K562 (cell line): ENCODE measurements around the gene GAK. TPM values are rescaled to one million over a fixed set of nuclear protein-coding genes. Genes with fewer than 3 reads are reported as not detected.

Source experiments
- CBX3 ChIP-seq, 2 experiments: IDR thresholded peaks; 1 replicate in 1 of 2; 2 replicates in 1 of 2; pipeline ENCODE4 v1.6.1; 2012; ENCODE audit warnings: inconsistent platforms in 2 of 2, low read length in 2 of 2, borderline replicate concordance in 1 of 2, control low read depth in 1 of 2
- FOSL1 ChIP-seq: fragments of 200-800 bp; sonication (Bioruptor generic); conservative IDR thresholded peaks from 2 replicates; pipeline ENCODE4 v1.6.1; 2016; ENCODE audit warnings: missing genetic modification characterization, missing compliant biosample characterization
- GATAD2B ChIP-seq: fragments of 450-650 bp; IDR thresholded peaks from 2 replicates; pipeline ENCODE4 v1.6.1; 2017; ENCODE audit warnings: mild to moderate bottlenecking, borderline replicate concordance
- KAT8 ChIP-seq: fragments of 450-650 bp; IDR thresholded peaks from 2 replicates; pipeline ENCODE4 v1.6.1; 2016; ENCODE audit warnings: low read depth, mild to moderate bottlenecking
- SMAD4 ChIP-seq: fragments of 250-450 bp; sonication (Bioruptor Pico); conservative IDR thresholded peaks from 2 replicates; pipeline ENCODE4 v1.8.0; 2021; ENCODE audit warnings: inconsistent platforms, mild to moderate bottlenecking, moderate library complexity
- YBX1 ChIP-seq: fragments of 450-650 bp; IDR thresholded peaks from 2 replicates; pipeline ENCODE4 v1.7.1; 2016; ENCODE audit warnings: mild to moderate bottlenecking
- polyA plus RNA-seq, 8 experiments: library from polyadenylated mRNA; depleted of rRNA in 4 of 8; stranded (reverse) in 5 of 8; unstranded in 3 of 8; fragments of >200 nt; fragmentation: Nextera tagmentation in 2 of 8; fragmentation: Illumina TruSeq in 1 of 8; extraction: Ambion mirVana in 2 of 8; extraction: Trizol in 1 of 8; gene quantifications; 2 replicates each; pipeline versions ENCODE4 v1.2.1 to v1.2.3, GENCODE V29; 2011 to 2014; ENCODE audit warnings: inconsistent platforms in 1 of 8, missing spikeins in 1 of 8
- total RNA-seq, 7 experiments: library from RNA; depleted of rRNA in 6 of 7; stranded (reverse); fragments of >200 nt in 6 of 7; fragmentation: Illumina TruSeq in 2 of 7; extraction: Trizol in 2 of 7; gene quantifications; 2 replicates each; pipeline versions ENCODE4 v1.2.1 to v1.2.3, GENCODE V29; 2011 to 2021; ENCODE audit warnings: low replicate concordance in 1 of 7
- TF ChIP-seq, protein P1 (sequence below): fragments of 450-650 bp; formaldehyde crosslinking; IDR thresholded peaks from 2 replicates; pipeline ENCODE4 v1.4.0; 2022; ENCODE audit warnings: missing genetic modification characterization
- TF ChIP-seq, protein P2 (sequence below), 2 experiments: fragments of 450-650 bp in 1 of 2; sonication (generic) in 1 of 2; formaldehyde crosslinking in 1 of 2; IDR thresholded peaks; 2 replicates each; pipeline versions ENCODE4 v1.7.1 to v1.9.0; 2016 to 2022; ENCODE audit warnings: inconsistent platforms in 1 of 2, mild to moderate bottlenecking in 1 of 2, missing genetic modification reagents in 1 of 2

GAK gene
- total and polyA plus RNA-seq, 9 of the 15 experiments (the other 6 are each of a cell fraction or from before 2014, with no cell fraction given) = 1.3 to 102 (median 16.2) TPM

DNA sequence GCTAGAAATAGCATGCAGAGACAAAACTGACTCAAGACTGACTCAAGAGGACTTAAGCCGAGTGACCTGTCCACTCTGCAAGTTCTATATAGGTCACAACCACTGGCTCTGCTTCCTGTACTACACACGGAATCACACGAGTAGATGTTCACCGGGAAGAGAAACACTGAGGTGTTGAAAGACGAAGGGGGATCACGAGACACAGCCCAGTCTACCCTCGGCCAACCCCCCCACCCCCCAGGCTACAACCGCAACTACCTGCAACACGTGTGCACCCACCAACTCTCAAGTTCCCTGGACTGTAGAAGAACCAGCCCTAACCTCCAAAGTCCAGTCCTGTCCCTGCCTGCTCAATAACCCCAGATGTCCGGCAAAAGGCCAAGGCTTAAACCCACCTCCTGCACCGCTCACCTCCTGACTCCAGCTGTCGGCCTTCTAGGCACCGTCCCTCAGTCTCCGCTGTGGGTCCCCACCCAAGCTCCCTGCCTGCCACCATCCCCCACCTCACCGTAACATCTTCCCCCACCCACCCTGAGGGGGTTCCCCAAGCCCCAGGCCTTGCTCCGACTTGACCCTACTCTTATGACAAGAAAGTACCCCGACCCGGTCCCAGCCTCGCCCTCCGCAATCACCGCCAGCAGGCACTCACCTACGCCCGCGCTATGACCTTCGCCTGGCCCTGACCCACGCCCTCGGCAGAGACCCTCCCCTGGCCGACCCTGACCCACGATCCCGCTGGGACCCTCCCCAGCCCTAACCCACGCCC is 739 bp downstream of the GAK start (continued):
- TF ChIP-seq, protein P1, sequence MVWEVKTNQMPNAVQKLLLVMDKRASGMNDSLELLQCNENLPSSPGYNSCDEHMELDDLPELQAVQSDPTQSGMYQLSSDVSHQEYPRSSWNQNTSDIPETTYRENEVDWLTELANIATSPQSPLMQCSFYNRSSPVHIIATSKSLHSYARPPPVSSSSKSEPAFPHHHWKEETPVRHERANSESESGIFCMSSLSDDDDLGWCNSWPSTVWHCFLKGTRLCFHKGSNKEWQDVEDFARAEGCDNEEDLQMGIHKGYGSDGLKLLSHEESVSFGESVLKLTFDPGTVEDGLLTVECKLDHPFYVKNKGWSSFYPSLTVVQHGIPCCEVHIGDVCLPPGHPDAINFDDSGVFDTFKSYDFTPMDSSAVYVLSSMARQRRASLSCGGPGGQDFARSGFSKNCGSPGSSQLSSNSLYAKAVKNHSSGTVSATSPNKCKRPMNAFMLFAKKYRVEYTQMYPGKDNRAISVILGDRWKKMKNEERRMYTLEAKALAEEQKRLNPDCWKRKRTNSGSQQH (CRISPR knock-in tag) = no peak
- TF ChIP-seq CBX3 (IDR thresholded peaks at IDR 0.05; ENCODE audit: borderline replicate concordance in 1 of 2, low read length in 2 of 2) (no peak), FOSL1 (no peak), GATAD2B (no peak), KAT8 (no peak), YBX1 (no peak), SMAD4 (no peak)
- TF ChIP-seq, protein P2, sequence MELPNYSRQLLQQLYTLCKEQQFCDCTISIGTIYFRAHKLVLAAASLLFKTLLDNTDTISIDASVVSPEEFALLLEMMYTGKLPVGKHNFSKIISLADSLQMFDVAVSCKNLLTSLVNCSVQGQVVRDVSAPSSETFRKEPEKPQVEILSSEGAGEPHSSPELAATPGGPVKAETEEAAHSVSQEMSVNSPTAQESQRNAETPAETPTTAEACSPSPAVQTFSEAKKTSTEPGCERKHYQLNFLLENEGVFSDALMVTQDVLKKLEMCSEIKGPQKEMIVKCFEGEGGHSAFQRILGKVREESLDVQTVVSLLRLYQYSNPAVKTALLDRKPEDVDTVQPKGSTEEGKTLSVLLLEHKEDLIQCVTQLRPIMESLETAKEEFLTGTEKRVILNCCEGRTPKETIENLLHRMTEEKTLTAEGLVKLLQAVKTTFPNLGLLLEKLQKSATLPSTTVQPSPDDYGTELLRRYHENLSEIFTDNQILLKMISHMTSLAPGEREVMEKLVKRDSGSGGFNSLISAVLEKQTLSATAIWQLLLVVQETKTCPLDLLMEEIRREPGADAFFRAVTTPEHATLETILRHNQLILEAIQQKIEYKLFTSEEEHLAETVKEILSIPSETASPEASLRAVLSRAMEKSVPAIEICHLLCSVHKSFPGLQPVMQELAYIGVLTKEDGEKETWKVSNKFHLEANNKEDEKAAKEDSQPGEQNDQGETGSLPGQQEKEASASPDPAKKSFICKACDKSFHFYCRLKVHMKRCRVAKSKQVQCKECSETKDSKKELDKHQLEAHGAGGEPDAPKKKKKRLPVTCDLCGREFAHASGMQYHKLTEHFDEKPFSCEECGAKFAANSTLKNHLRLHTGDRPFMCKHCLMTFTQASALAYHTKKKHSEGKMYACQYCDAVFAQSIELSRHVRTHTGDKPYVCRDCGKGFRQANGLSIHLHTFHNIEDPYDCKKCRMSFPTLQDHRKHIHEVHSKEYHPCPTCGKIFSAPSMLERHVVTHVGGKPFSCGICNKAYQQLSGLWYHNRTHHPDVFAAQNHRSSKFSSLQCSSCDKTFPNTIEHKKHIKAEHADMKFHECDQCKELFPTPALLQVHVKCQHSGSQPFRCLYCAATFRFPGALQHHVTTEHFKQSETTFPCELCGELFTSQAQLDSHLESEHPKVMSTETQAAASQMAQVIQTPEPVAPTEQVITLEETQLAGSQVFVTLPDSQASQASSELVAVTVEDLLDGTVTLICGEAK (IDR thresholded peaks at IDR 0.05) = no peak
- TF ChIP-seq, protein P2 (CRISPR knock-in tag; IDR thresholded peaks at IDR 0.05) = no peak
